ENCODE results near the gene RTP5.

RTP5 gene

GRCh38 chr2:241888641-241889040, 19.1 kb downstream of the RTP5 start:
- TF ChIP-seq CTCF (IDR thresholded peaks at IDR 0.05; ENCODE audit: borderline replicate concordance, insufficient read depth, low read depth, low read length): no peak
- no peak overlapping the region for H3K4me3 ChIP-seq (ENCODE audit: low read depth, low read length)

GRCh38 chr2:241890524-241891235, 21.2 kb downstream of the RTP5 start:
- no peak for TF ChIP-seq CTCF (IDR thresholded peaks at IDR 0.05; ENCODE audit: borderline replicate concordance, insufficient read depth, low read depth, low read length)
- H3K4me3 ChIP-seq (ENCODE audit: low read depth, low read length): no peak overlapping the region

- TF ChIP-seq CTCF (IDR thresholded peaks at IDR 0.05; ENCODE audit: borderline replicate concordance, insufficient read depth, low read depth, low read length): no peak
- H3K4me3 ChIP-seq (ENCODE audit: low read depth, low read length): no peak overlapping the region
These were observed 21.9 kb downstream of the RTP5 start for GRCh38 chr2:241891315-241891987.

- H3K4me3 ChIP-seq (ENCODE audit: low read depth, low read length): no peak overlapping the region
- TF ChIP-seq CTCF (IDR thresholded peaks at IDR 0.05; ENCODE audit: borderline replicate concordance, insufficient read depth, low read depth, low read length): no peak
These were observed 22.4 kb downstream of the RTP5 start for GRCh38 chr2:241891988-241892298.

GRCh38 chr2:241892299-241893137, 23.0 kb downstream of the RTP5 start:
- no peak for TF ChIP-seq CTCF (IDR thresholded peaks at IDR 0.05; ENCODE audit: borderline replicate concordance, insufficient read depth, low read depth, low read length)
- no peak overlapping the region for H3K4me3 ChIP-seq (ENCODE audit: low read depth, low read length)

- no peak overlapping the region for H3K4me3 ChIP-seq (ENCODE audit: low read depth, low read length)
- TF ChIP-seq CTCF (IDR thresholded peaks at IDR 0.05; ENCODE audit: borderline replicate concordance, insufficient read depth, low read depth, low read length): no peak
These were observed 23.7 kb downstream of the RTP5 start for GRCh38 chr2:241893265-241893664.

Data from GM12875 (cell line).